PC-9 (cell line): ENCODE results near the gene C1orf141.
"Not testable (repeated sequence)": the region's sequence is repeated elsewhere in the genome, so short reads cannot be mapped to it uniquely, and the experiment has no call there.

Source experiments
- EZH2 ChIP-seq: fragments of 200-600 bp; sonication (generic); IDR thresholded peaks from 2 replicates; pipeline ENCODE4 v1.8.0; 2017; ENCODE audit warnings: antibody characterized with exemption, low read depth
- TF ChIP-seq, protein P1 (sequence below): fragments of 200-600 bp; sonication (generic); conservative IDR thresholded peaks from 2 replicates; pipeline ENCODE4 v1.6.1; 2017; ENCODE audit warnings: mixed run types, antibody characterized with exemption, mild to moderate bottlenecking, moderate library complexity

DNA sequence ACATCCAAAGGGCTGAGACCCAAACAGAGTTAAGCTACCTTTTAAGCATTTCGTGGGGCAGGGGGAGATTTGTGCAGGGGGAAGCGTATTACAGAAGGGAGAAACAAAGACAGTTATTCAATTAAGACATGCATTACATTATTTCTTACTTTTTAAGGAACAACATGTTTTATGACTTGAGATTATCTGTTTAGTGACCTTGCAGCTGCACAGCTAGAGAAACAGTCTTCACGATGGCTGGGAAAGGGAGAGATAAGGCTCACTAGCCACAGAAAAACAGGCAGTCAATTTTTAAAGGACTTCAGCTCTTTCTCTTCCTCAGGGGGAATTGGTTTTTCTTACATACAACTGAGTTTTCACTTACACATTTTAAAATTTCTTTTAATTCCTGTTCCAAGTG is 7.1 kb upstream of the C1orf141 start:
- TF ChIP-seq, protein P1, sequence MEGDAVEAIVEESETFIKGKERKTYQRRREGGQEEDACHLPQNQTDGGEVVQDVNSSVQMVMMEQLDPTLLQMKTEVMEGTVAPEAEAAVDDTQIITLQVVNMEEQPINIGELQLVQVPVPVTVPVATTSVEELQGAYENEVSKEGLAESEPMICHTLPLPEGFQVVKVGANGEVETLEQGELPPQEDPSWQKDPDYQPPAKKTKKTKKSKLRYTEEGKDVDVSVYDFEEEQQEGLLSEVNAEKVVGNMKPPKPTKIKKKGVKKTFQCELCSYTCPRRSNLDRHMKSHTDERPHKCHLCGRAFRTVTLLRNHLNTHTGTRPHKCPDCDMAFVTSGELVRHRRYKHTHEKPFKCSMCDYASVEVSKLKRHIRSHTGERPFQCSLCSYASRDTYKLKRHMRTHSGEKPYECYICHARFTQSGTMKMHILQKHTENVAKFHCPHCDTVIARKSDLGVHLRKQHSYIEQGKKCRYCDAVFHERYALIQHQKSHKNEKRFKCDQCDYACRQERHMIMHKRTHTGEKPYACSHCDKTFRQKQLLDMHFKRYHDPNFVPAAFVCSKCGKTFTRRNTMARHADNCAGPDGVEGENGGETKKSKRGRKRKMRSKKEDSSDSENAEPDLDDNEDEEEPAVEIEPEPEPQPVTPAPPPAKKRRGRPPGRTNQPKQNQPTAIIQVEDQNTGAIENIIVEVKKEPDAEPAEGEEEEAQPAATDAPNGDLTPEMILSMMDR, result not testable (repeated sequence)
- not testable (repeated sequence) for TF ChIP-seq EZH2
